Neural progenitor cell (in vitro differentiated cells): Measurements from ENCODE around the gene NRG3. TPM values are rescaled to one million over a fixed set of nuclear protein-coding genes. Genes with fewer than 3 reads are reported as not detected.

Source experiments
- DNase-seq: peaks from one replicate; pipeline ENCODE4 v3.0.0-alpha.2; 2016; ENCODE audit warnings: low spot score
- H2AFZ ChIP-seq: fragments of 200-600 bp; sonication (generic); replicated peaks from 2 replicates; pipeline ENCODE4 v1.6.1; 2016; ENCODE audit warnings: antibody characterized with exemption
- H3F3A ChIP-seq: fragments of 200-600 bp; sonication (generic); 2 replicates; pipeline ENCODE4 v1.6.1; 2016; ENCODE audit warnings: antibody characterized with exemption, low read depth
- H3K27ac ChIP-seq: fragments of 200-600 bp; sonication (generic); 2 replicates; pipeline ENCODE4 v1.5.1; 2016; ENCODE audit warnings: mild to moderate bottlenecking
- H3K27me3 ChIP-seq: fragments of 200-600 bp; sonication (generic); 2 replicates; pipeline ENCODE4 v1.6.1; 2016; ENCODE audit warnings: mild to moderate bottlenecking, moderate library complexity
- H3K36me3 ChIP-seq: fragments of 200-600 bp; sonication (generic); 2 replicates; pipeline ENCODE4 v1.5.1; 2016
- H3K4me1 ChIP-seq: fragments of 200-600 bp; sonication (generic); 2 replicates; pipeline ENCODE4 v1.6.1; 2016; ENCODE audit warnings: mixed run types
- H3K4me2 ChIP-seq: fragments of 200-600 bp; sonication (generic); 2 replicates; pipeline ENCODE4 v1.6.1; 2016
- H3K4me3 ChIP-seq: fragments of 200-600 bp; sonication (generic); 2 replicates; pipeline ENCODE4 v1.5.1; 2016
- H3K79me2 ChIP-seq: fragments of 200-600 bp; sonication (generic); 2 replicates; pipeline ENCODE4 v1.6.1; 2016; ENCODE audit warnings: low read depth
- H3K9ac ChIP-seq: fragments of 200-600 bp; sonication (generic); 2 replicates; pipeline ENCODE4 v1.6.1; 2016
- H3K9me3 ChIP-seq: fragments of 200-600 bp; sonication (generic); 2 replicates; pipeline ENCODE4 v1.5.1; 2016; ENCODE audit warnings: low read depth
- H4K20me1 ChIP-seq: fragments of 200-600 bp; sonication (generic); 2 replicates; pipeline ENCODE4 v1.6.1; 2016; ENCODE audit warnings: low read depth
- H3K27ac Mint-ChIP-seq: 3 replicates; pipeline ENCODE4 v1.8.0; 2021; ENCODE audit warnings: mixed read lengths
- H3K27me3 Mint-ChIP-seq: 2 replicates; pipeline ENCODE4 v1.8.0; 2022; ENCODE audit warnings: low read depth, mild to moderate bottlenecking, inconsistent platforms, moderate library complexity, mixed read lengths; ENCODE audit not compliant: insufficient read depth
- H3K36me3 Mint-ChIP-seq: 3 replicates; pipeline ENCODE4 v1.8.0; 2021; ENCODE audit warnings: mixed read lengths
- H3K4me1 Mint-ChIP-seq: 3 replicates; pipeline ENCODE4 v1.8.0; 2021; ENCODE audit warnings: mixed read lengths
- H3K4me3 Mint-ChIP-seq: 3 replicates; pipeline ENCODE4 v1.8.0; 2021; ENCODE audit warnings: mild to moderate bottlenecking, moderate library complexity, mixed read lengths
- H3K9me3 Mint-ChIP-seq: 3 replicates; pipeline ENCODE4 v1.8.0; 2020; ENCODE audit warnings: mixed read lengths
- CTCF ChIP-seq: fragments of 200-600 bp; sonication (generic); IDR thresholded peaks from 2 replicates; pipeline ENCODE4 v1.5.1; 2017; ENCODE audit warnings: antibody characterized with exemption, mild to moderate bottlenecking
- EZH2 ChIP-seq: fragments of 200-600 bp; sonication (generic); IDR thresholded peaks from 2 replicates; pipeline ENCODE4 v1.6.1; 2017; ENCODE audit warnings: antibody characterized with exemption, mild to moderate bottlenecking, moderate library complexity
- EZH2phosphoT487 ChIP-seq: fragments of 200-600 bp; sonication (generic); IDR thresholded peaks from 2 replicates; pipeline ENCODE4 v1.6.1; 2017; ENCODE audit warnings: antibody characterized with exemption
- total RNA-seq: library from RNA; depleted of rRNA; stranded (reverse); fragments of >200 nt; gene quantifications from 2 replicates; pipeline ENCODE4 v1.2.3, GENCODE V29; 2015; ENCODE audit warnings: low replicate concordance

Gene NRG3
- total RNA-seq, 1 donor from 2014 or later: 1.9 TPM

- Histone ChIP-seq H3K9me3 (no peaks in the 10 kb centered on the region), H3K79me2 (no peaks in the 10 kb centered on the region), H2AFZ (no peak overlapping the region), H3K27me3 (no peaks in the 10 kb centered on the region), H3K4me3 (no peak overlapping the region), H3K27ac (no peak overlapping the region), H3F3A (no peaks in the 10 kb centered on the region), H4K20me1 (no peaks in the 10 kb centered on the region), H3K4me1 (no peaks in the 10 kb centered on the region), H3K36me3 (no peaks in the 10 kb centered on the region), H3K9ac (no peak overlapping the region), H3K4me2 (no peak overlapping the region)
- Mint-ChIP-seq H3K27ac (no peak overlapping the region), H3K9me3 (no peaks in the 10 kb centered on the region), H3K36me3 (no peaks in the 10 kb centered on the region), H3K4me1 (peaks cover 8% of the 10 kb centered on the region), H3K4me3 (no peak overlapping the region), H3K27me3 (no peaks in the 10 kb centered on the region)
- no peak for TF ChIP-seq EZH2
- no peak for TF ChIP-seq CTCF
- TF ChIP-seq EZH2phosphoT487: no peak
- DNase-seq: no peak
Observed at GRCh38 chr10:82037076-82037475, 162.1 kb downstream of the NRG3 start.

GRCh38 chr10:82038587-82038986 lies 163.6 kb downstream of the NRG3 start:
- H3K36me3 Mint-ChIP-seq: no peaks in the 10 kb centered on the region
- no peaks in the 10 kb centered on the region for H3K27me3 ChIP-seq
- H3K9me3 ChIP-seq: no peaks in the 10 kb centered on the region
- H3F3A ChIP-seq: no peaks in the 10 kb centered on the region
- no peak overlapping the region for H3K4me3 Mint-ChIP-seq
- no peaks in the 10 kb centered on the region for H3K79me2 ChIP-seq
- no peak overlapping the region for H3K27ac ChIP-seq
- no peak overlapping the region for H3K4me3 ChIP-seq
- H2AFZ ChIP-seq: no peak overlapping the region
- peaks cover 8% of the 10 kb centered on the region for H3K4me1 Mint-ChIP-seq
- H3K4me1 ChIP-seq: no peaks in the 10 kb centered on the region
- TF ChIP-seq CTCF (no peak), EZH2 (no peak), EZH2phosphoT487 (no peak)
- H3K27ac Mint-ChIP-seq: no peak overlapping the region
- no peaks in the 10 kb centered on the region for H3K9me3 Mint-ChIP-seq
- H3K27me3 Mint-ChIP-seq: no peaks in the 10 kb centered on the region
- H3K9ac ChIP-seq: no peak overlapping the region
- no peak overlapping the region for H3K4me2 ChIP-seq
- H3K36me3 ChIP-seq: no peaks in the 10 kb centered on the region
- no peak for DNase-seq
- no peaks in the 10 kb centered on the region for H4K20me1 ChIP-seq

GRCh38 chr10:82040336-82040735 lies 165.3 kb downstream of the NRG3 start:
- H3K27ac ChIP-seq: no peak overlapping the region
- Mint-ChIP-seq H3K36me3 (no peaks in the 10 kb centered on the region), H3K4me1 (peaks cover 2% of the 10 kb centered on the region), H3K9me3 (no peaks in the 10 kb centered on the region), H3K27me3 (no peaks in the 10 kb centered on the region), H3K4me3 (no peak overlapping the region), H3K27ac (no peak overlapping the region)
- DNase-seq: no peak
- no peaks in the 10 kb centered on the region for H3K79me2 ChIP-seq
- no peak overlapping the region for H2AFZ ChIP-seq
- H4K20me1 ChIP-seq: no peaks in the 10 kb centered on the region
- no peak overlapping the region for H3K4me2 ChIP-seq
- no peaks in the 10 kb centered on the region for H3K27me3 ChIP-seq
- H3K9me3 ChIP-seq: no peaks in the 10 kb centered on the region
- TF ChIP-seq CTCF (no peak), EZH2phosphoT487 (no peak), EZH2 (no peak)
- H3K4me1 ChIP-seq: no peaks in the 10 kb centered on the region
- no peaks in the 10 kb centered on the region for H3F3A ChIP-seq
- H3K36me3 ChIP-seq: no peaks in the 10 kb centered on the region
- no peak overlapping the region for H3K4me3 ChIP-seq
- no peak overlapping the region for H3K9ac ChIP-seq
